Kidney (tissue), 14 donors: ENCODE data around the gene ETS1. TPM values are rescaled to one million over a fixed set of nuclear protein-coding genes. Genes with fewer than 3 reads are reported as not detected.

Source experiments
- DNase-seq, 5 donors: peaks; one replicate each; pipeline ENCODE4 v3.0.0-alpha.2; 2013 to 2020
- FAIRE-seq: peaks from 2 replicates; lab custom pipeline; 2012; peaks lifted over from hg19 to GRCh38; lab: Jason Lieb, UNC
- H3K27ac ChIP-seq, 2 donors: one replicate each; pipeline ENCODE4 v1.7.0; 2013; ENCODE audit warnings: low read depth in 2 of 2, low read length in 2 of 2, inconsistent platforms in 1 of 2
- H3K27me3 ChIP-seq: one replicate; pipeline ENCODE4 v1.7.1; 2013; ENCODE audit warnings: low read length, inconsistent platforms; ENCODE audit not compliant: control insufficient read depth, insufficient read depth
- H3K36me3 ChIP-seq, 3 donors: one replicate each; pipeline versions ENCODE4 v1.7.0 to v1.7.1; 2013; ENCODE audit warnings: low read length in 3 of 3, control low read depth in 1 of 3, inconsistent platforms in 1 of 3; ENCODE audit not compliant: insufficient read depth in 3 of 3, control insufficient read depth in 2 of 3
- H3K4me1 ChIP-seq, 3 donors: one replicate each; pipeline versions ENCODE4 v1.7.0 to v1.7.1; 2013; ENCODE audit warnings: low read length in 3 of 3, inconsistent platforms in 1 of 3, low read depth in 1 of 3; ENCODE audit not compliant: control insufficient read depth in 2 of 3, insufficient read depth in 2 of 3
- H3K4me3 ChIP-seq, 3 donors: one replicate each; pipeline versions ENCODE4 v1.7.0 to v1.8.1; 2013; ENCODE audit warnings: low read length in 3 of 3, control low read depth in 1 of 3, inconsistent platforms in 1 of 3
- H3K9ac ChIP-seq, 3 donors: one replicate each; pipeline versions ENCODE4 v1.7.0 to v1.7.1; 2013; ENCODE audit warnings: low read length in 3 of 3, control low read depth in 1 of 3, inconsistent platforms in 1 of 3
- H3K9me3 ChIP-seq, 3 donors: one replicate each; pipeline versions ENCODE4 v1.7.0 to v1.7.1; 2013; ENCODE audit warnings: low read length in 3 of 3, control low read depth in 1 of 3, inconsistent platforms in 1 of 3; ENCODE audit not compliant: control insufficient read depth in 2 of 3, insufficient read depth in 1 of 3
- CTCF ChIP-seq: IDR thresholded peaks from 3 replicates; pipeline ENCODE4 v1.5.1; 2012; ENCODE audit warnings: mild to moderate bottlenecking, moderate library complexity, borderline replicate concordance; ENCODE audit not compliant: insufficient read depth; ENCODE audit errors: extremely low read depth
- intact Hi-C: fragments of 100-400 bp; cut with DNase I; formaldehyde crosslinking; loops from one replicate; pipeline ENCODE4 v1.11.1; 2022
- polyA plus RNA-seq: library from polyadenylated mRNA; stranded (reverse); fragments of 350-450 nt; fragmentation: Illumina TruSeq; extraction: RNeasy Lipid Tissue Mini Kit (QIAGEN cat#74804); gene quantifications from one replicate; pipeline ENCODE4 v1.2.3, GENCODE V29; 2014; ENCODE audit warnings: low read depth, low replicate concordance; ENCODE audit not compliant: insufficient read depth
- total RNA-seq: library from RNA; stranded (reverse); fragmentation: NEBNext Ultra II Directional; extraction: Animal tissue kit (Norgen Biotek cat#: 25700); gene quantifications from one replicate; pipeline ENCODE4 v1.2.1, GENCODE V29; 2021
- donor health status: control.
- donor health status: control.
- donor health status: control.
- donor health status: control.
- donor health status: control.
- donor health status: DM: yes; HTN: yes; CAD: no.
- donor health status: Normal renal cell carcinoma (clear cell type).

The ETS1 gene
- total and polyA plus RNA-seq, 2 donors from 2014 or later, result 23.5 to 124 TPM

- H3K27ac ChIP-seq, result no peak overlapping the region
- DNase-seq (no peak), FAIRE-seq (no peak)
- no peaks in the 10 kb centered on the region for H3K9me3 ChIP-seq
- H3K4me1 ChIP-seq, result peaks cover 3 to 7% (median 6%) of the 10 kb centered on the region in 3 donors
- intact Hi-C loops, result no loop called here
- no peaks in the 10 kb centered on the region for H3K36me3 ChIP-seq
- H3K27me3 ChIP-seq, result no peaks in the 10 kb centered on the region
- H3K4me3 ChIP-seq, result no peak overlapping the region
- no peak overlapping the region for H3K9ac ChIP-seq
- no peak for TF ChIP-seq CTCF
These were observed 158.4 kb downstream of the ETS1 start for GRCh38 chr11:128428935-128429334.

- intact Hi-C loops, result no loop called here
- Histone ChIP-seq H3K4me1 (peaks cover 5 to 14% (median 9%) of the 10 kb centered on the region in 3 donors), H3K27ac (peak overlapping the region; percentile 9 to 36), H3K9me3 (no peaks in the 10 kb centered on the region), H3K27me3 (no peaks in the 10 kb centered on the region), H3K4me3 (peak overlapping the region in 1 of 3 donors; percentile 0), H3K9ac (no peak overlapping the region), H3K36me3 (no peaks in the 10 kb centered on the region)
- DNase-seq (peak; percentile 57 to 85 (median 78)), FAIRE-seq (no peak)
- TF ChIP-seq CTCF, result no peak
These were observed 162.5 kb downstream of the ETS1 start for GRCh38 chr11:128424851-128425285.

GRCh38 chr11:128424271-128424711 lies 163.1 kb downstream of the ETS1 start:
- Histone ChIP-seq H3K36me3 (no peaks in the 10 kb centered on the region), H3K4me1 (peaks cover 5 to 14% (median 9%) of the 10 kb centered on the region in 3 donors), H3K9ac (no peak overlapping the region), H3K4me3 (peak overlapping the region in 1 of 3 donors; percentile 0), H3K27ac (no peak overlapping the region), H3K9me3 (no peaks in the 10 kb centered on the region), H3K27me3 (no peaks in the 10 kb centered on the region)
- FAIRE-seq (no peak), DNase-seq (peak in 4 of 5 donors; percentile 27 to 73 (median 56))
- intact Hi-C loops, result no loop called here
- TF ChIP-seq CTCF, result no peak
